NOMO-1 (cell line): ENCODE data around the gene TRAPPC4.
"Not testable (repeated sequence)": the region's sequence is repeated elsewhere in the genome, so short reads cannot be mapped to it uniquely, and the experiment has no call there.

ENCODE experiments used
- DNase-seq, 2 experiments: peaks; one replicate each; lab custom pipeline; 2025; ENCODE audit not compliant: unreplicated experiment in 2 of 2; lab: John Stamatoyannopoulos, UW

Gene TRAPPC4

DNA sequence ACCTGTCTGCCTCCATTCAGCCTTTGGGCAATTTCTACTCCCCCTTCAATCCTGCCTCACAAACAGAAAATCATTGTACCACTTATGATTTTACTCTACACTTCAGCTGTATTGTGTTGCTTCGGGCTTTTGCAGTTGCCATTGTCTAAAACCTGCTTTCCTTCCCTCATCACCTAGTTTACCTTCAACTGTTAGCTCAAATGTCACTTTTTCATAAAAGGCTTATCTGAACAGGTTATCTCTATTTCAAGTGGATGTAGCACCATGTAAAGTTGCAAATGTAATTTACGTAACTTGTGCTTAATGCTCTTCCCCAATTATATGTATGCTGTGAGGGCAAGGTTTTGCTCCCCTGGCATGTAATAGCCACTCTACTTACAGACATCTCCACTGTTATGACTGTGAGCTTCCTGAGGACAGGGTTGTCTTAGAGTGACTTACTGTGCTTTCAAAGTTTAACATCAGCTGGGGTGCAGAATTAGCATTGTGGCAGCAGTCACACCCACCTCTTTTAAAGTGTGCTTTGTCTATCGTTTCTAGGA lies 5.9 kb upstream of the TRAPPC4 start:
- no peak for DNase-seq

DNA sequence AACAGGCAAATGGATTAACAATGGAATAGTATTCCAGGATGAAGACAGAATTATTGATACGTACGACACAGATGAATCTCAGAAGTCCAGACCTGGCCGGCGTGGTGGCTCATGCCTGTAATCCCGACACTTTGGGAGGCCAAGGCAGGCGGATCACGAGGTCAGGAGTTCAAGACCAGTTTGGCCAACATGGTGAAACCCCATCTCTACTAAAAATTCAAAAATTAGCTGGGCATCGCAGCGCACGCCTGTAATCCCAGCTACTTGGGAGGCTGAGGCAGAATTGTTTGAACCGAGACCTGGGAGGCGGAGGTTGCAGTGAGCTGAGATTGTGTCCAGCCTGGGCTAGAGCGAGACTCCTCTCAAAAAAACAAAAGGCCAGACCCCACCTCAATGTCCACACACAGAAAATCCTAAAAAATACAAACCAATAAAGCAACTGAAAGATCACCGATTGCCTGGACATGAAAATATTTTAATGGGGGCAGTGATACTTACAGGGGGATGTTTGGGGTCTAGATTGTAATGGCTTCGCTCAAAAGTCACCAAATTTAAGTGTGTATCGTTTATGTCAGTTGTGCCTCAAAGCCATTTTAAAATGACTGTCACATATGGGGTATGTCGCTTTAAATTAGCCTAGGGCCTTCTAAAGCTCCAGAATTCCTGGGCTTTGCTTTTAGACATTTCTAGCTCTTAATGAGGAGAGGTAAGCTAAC lies 4.2 kb upstream of the TRAPPC4 start:
- no peak for DNase-seq

DNA sequence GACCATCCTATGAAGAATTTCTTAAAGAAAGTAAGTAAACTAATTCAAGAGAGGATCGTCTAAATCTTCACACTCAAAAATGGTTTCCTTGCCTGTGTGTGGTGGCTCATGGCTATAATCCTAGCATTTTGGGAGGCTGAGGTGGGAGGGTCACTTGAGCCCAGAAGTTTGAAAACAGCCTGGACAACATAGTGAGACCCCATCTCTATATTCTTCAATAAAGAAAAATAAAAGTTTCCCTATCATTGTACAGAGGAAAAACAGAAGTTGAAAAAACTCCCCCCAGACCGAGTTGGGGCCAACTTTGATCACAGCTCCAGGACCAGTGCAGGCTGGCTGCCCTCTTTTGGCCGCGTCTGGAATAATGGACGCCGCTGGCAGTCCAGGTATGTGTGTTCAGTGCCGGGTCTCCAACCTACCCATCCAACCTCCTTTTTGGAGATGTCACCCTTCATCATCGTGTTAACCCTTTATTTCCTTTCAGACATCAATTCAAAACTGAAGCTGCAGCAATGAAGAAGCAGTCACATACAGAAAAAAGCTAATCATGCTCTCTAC lies 3.4 kb upstream of the TRAPPC4 start:
- no peak for DNase-seq

DNA sequence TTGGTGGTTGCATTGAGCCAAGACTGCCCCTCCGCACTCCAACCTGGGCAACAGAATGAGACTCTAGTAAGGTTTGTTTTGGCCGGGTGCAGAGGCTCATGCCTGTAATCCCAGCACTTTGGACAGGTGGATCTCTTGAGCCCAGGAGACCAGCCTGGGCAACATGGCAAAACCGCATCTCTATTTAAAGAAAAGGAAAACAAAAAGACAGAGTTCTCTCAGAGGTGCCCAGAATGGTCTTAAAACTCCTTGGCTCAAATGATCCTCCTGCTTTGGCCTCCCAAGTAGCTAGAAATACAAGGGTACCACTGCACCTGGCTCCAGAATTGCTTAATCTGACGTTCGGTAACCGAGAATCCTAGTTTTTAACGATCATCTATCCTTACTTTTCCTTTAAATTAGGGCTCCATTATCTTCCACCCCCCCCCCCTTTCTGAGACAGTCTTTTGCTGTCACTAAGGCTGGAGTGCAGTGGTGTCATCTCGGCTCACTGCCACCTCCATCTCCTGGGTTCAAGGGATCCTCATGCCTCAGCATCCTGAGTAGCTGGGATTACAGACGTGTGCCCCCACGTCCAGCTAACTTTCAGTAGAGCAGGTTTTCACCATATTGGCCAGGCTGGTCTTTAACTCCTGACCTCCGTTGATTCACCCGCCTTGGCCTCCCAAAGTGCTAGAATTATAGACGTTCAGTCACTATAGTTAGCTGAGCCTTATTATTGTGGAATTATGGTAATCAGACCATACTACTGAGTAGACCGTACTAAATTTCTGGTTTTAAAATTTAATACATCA lies 2.2 kb upstream of the TRAPPC4 start:
- no peak for DNase-seq

DNA sequence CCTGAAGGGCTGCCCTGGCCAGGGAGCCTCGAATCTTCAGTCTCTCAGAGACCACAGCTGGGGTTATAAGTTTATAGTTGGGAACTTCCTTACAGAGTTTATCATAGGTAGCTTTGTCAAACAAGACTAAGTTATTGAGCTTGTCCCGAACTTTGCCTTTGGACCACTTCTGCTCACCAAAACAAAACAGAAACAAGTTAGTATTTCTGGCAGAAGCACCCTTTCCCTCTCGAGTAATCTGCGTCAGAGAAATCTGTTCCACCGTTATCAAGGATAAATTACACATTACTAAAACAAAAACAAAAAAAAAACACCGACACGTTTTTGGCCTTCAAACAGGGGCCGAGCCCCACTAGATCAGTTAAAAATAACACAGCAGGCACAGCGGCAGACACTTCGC lies 1.2 kb upstream of the TRAPPC4 start:
- not testable (repeated sequence) for DNase-seq

DNA sequence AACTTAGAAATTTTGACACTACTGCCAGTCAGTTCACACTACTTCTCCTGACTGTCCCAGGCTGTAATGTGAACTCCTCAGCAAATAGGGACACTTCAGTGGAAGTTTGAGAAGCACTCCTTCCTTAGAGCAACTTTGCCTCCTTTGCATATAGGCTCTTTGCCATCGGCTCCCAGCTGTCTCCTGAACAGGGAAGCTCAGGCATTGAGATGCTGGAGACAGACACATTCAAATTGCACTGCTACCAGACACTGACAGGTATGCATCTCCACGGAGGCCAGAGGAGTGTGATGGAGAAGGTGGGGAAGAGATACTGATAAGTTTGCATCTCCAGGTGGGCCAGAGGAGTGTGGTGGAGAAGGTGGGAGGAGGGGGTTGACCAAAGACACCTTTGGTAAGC lies 1.4 kb downstream of the TRAPPC4 start:
- no peak for DNase-seq

DNA sequence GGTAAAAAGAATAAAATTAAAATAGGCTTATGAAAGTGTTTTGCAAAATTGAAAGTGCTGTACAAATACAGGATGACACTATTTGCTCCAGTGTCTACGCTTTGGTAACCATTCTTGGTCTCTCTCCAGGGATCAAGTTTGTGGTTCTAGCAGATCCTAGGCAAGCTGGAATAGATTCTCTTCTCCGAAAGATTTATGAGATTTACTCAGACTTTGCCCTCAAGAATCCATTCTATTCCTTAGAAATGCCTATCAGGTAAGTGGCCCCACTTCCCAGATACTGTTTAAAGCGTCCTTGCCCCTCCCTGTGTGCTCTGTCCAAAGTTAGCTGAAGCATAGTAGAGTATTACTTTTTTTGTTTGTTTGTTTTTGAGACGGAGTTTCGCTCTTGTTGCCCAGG lies 3.1 kb downstream of the TRAPPC4 start:
- no peak for DNase-seq

DNA sequence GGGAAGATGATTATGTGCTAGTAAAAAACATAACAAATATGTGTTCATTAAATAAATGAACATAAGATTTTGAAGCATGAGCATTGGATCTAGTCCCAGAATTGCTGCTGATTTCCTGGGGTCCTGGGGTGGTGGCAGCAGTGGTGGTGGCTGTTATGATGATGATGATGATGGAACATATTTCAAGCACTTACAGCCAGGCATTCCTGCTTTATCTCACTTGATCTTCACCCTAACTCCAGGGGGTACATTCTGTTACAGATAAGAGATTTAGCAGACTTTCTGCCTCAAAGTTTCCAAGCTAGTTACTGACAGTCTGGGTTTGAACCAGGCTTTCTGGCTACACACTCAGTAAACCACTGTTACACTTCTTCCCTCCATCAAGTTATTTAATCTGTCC lies 5.2 kb downstream of the TRAPPC4 start:
- DNase-seq, result no peak

DNA sequence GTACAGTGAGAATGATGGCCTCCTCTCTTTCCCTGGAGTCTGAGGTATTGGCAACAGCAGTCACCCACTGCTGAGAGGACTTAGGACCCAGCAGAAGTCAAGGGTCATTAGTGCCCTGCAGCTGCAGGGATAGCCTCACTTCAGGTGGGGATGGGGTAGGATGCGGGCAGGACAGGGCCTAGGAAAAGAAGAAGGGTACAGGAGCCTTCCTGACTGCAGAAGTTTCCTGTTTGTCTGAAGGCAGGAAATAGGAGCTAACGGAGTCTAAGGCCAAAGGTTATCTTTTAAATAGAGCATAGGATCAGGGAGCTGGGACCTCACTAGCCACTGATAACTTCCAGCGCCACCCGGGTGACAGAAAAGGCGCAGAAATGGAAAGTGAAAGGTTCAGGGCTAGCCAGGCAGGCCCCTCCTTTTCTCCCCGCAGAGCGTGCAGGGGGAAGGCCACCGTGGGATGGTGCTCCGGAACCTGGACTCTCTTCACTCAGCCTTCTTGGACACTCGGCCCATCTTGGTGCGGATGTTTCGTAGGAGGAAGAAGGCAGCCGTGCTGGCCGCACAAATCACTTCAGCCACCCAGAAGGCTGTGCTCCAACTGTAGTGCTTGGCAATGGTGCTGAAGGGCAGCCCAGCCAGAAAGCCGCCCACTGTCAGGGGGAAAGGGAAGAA lies 6.0 kb downstream of the TRAPPC4 start:
- DNase-seq, result no peak

DNA sequence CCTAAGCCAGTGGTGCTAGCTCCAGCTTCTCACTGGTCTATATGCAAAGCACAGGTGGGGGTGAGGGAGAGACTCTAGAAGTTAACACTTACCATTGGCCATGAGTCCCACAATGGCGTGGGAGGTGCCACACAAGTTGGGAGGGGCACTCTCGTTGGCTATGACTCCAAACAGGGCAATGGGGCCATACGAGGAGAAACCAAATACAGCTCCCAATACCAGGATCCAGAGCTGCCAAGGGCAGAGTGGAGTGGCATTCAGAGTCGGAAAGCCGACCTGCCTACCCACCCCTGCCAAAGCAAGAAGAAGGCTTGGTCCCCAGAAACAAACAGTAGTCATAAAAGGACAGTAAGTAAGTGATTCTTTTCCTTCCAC lies 6.5 kb downstream of the TRAPPC4 start:
- no peak for DNase-seq

DNA sequence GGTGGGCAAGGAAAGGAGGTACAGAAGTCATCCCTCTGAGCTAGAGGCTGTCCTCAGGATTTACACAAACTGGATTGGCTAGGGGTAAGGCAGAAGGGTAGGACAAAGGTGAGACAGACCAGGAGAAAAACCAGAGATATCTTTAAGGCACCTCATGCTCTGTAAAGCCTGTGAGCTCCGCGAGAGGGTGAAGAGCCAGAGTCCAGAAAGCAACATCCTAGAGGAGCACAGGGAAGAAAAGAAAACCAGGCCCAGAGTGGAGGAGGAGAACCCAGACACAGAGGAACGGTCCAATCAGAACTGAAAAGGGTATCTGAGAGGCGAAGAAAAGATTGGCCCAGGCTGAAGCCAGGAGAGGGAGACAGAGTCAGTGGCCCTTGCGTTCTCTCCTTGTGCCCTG lies 7.0 kb downstream of the TRAPPC4 start:
- no peak for DNase-seq

DNA sequence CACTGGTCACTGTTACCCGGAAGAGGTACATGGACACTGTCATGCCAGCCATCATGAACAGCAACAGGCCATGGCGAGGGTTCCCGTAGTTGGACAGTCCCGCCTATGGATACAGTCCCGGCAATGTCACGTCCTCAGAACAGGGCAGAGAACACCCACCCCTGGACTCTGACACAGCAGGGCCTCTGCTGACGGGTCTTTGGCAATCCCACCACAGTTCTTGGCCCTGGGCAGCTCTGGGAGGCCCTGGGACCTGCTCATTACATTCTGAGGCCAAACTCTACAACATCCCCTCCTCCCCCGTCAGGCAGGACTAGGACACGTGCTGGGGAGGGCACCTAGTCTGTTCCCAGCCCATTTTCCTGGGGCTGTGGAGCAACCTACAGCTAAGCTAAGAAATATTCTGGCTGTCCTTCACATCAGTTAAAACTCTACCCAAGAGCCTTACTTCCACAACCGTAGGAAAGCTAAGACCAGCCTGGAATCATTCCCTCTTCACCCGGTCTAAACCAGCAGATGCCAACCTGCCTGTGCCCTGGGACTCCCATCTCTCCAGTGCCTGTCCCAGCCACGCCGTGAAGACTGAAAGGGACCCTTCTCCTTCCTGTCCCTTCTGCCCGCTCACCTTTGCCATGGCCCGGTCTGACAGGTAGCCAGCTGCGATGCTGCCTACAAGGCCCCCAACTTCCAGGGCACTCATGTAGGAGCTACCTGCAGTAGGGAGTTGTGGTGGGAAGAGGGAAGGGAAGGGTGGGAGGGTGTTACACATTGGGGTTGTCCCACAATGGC lies 7.6 kb downstream of the TRAPPC4 start:
- no peak for DNase-seq

DNA sequence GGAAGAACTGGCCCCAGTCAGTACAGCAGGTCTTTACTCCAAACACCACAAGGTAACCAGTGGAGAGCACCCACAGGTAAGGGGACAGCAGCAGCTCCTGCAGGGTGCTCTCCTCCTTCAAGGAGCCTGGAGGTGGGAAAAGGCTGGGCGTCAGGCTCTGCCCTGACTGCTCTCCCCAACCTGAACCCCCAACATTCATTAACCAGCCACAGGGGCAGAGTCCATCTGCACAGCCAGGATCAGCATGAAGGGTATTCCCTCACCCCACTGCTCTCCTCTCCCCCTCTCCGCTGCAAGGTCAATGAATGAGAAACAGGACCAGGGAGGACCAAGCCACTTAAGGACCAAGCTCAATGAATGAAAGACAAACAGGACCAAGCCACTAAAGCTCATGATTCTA lies 8.4 kb downstream of the TRAPPC4 start:
- no peak for DNase-seq

DNA sequence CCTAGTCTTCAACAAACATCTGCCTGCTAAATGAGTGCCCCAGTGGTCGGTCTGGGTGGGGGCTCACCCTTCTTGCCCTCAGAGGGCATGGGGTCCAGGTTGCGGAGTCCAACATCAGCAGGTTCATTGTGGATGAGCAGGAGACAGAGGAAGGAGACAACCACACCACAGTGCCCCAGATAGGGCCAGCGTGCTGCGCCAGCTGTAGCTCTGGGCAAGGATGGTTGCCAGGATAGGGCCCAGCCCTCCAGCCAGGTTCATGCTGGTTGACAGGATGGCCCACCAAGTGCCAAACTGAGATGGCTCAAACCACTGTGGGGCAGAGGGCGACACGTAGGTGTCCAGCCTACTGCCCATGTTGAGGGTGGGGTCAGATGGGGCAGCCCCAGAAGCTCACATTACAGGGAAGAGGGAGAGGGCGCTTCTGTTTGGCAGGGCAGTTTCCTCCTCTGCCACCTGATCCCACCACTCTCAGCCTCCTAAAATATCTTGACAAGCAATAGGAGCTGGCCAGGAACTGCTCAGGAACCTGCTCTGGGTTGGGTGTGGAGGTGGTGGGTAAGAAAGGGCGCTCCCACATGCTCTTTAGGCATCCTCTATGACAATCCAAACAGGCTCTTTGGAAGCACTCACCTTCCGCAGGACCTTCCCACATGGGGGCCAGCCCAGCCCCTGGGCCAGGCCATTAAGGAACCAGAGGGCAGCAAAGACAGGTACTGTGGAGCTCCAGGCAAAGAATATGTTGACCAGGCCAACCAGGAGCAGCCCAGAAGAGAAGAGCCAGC lies 9.2 kb downstream of the TRAPPC4 start:
- no peak for DNase-seq

DNA sequence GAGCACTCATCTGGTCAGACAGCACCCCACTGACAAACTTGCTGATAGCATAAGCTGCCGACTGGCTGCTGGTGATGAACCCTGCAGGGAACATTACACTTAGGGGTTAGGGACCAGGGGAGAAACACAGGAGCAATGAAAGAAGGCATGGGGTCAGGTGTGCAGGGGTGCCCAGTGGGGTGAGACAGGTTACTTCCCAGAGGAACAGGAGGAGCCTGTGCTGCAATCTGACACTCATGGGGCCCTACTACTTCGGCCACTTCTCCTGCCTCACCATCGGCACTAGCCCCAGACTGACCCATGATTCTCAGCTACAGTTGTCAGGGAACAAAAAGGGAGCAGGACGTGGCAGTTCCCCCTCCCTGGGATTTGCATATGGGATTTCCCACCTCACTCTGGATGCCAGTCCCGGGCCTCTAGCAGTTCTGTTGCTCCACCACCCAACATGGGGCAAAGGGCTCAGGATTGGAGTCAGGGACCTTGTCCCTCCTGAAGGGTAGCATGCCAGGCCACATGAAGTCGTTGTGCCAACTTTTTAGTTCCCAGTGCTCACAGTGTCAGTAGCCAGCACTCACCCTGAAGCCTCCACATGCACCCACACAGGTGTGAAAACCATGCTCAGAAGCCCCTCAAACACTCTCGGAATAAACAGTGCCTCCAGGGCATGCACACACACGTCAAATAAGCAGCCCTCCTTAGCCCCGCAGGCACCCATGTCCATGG lies 9.9 kb downstream of the TRAPPC4 start:
- DNase-seq, result no peak

DNA sequence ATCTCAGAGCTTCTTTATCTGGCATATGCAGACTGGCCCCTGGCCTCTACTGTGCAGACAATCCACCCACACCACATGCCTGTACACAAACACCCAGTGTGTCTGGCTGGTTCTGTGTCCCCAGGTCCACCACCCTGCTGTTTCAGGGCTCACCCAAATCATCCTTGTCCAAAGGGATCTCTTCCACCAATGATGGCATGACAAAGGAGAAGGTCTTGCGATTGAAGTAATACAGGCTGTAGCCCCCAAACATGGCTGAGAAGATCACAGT lies 10.4 kb downstream of the TRAPPC4 start:
- no peak for DNase-seq

DNA sequence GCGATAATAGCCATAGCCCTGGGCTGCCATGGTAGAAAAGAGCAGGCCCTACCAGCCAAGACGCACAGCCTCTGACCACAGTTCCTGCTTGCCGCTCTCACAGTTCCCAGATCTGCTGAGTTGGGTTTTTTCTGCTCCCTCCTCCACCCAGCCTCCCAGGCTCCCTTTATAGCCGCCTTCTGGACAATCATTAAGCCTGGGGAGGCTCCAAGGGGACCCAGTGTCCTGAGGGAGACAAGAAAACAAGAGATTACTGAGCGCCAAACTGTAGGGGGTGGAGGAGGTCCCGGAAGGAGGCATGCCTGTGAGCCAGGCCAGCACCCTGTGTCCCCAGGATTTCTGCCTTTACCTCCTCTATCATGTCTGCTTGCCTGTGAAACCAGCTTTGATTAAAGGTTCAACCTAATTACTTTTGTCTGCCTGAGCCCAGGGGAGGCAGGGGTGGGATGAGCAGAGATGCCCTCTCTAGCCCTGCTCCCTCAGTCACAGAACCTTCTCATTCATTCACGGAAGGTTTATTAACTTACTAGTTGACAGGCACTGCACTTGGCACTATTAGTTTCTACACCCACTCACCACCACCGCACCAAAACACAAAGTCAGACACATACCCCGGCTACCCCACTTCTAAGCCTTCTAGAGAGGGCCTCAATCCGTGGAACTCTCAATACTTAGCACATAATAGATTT lies 10.9 kb downstream of the TRAPPC4 start:
- DNase-seq, result no peak

DNA sequence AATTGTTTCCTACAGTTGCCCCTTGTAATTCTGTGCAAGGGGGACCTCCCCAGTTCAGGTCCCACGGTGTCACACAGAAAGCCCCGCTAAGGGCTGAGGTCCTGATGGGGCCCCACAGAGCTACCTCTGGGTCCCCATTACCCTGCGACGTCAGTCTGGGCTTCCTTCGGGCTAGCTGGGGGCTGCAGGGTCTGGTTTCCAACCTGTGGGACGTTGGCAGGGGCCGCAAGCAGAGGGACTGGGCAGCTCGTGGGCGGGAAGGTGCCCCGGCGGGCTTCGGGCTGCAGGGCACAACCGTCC lies 11.4 kb downstream of the TRAPPC4 start:
- no peak for DNase-seq
